Nephron (organoid): ENCODE results near the gene CDH4.

Experiments used
- H3K27ac Mint-ChIP-seq, 3 experiments: 2 replicates each; pipeline ENCODE4 v1.8.0; 2020; ENCODE audit warnings: mixed read lengths in 3 of 3, mild to moderate bottlenecking in 2 of 3, moderate library complexity in 1 of 3
- H3K27me3 Mint-ChIP-seq: 2 replicates; pipeline ENCODE4 v1.8.0; 2021; ENCODE audit warnings: low read depth, mild to moderate bottlenecking, moderate library complexity, mixed read lengths
- H3K36me3 Mint-ChIP-seq: 2 replicates; pipeline ENCODE4 v1.8.0; 2020; ENCODE audit warnings: low read depth, mixed read lengths
- H3K4me1 Mint-ChIP-seq: 2 replicates; pipeline ENCODE4 v1.8.0; 2020; ENCODE audit warnings: mixed read lengths
- H3K4me3 Mint-ChIP-seq, 3 experiments: 2 replicates each; pipeline ENCODE4 v1.8.0; 2020; ENCODE audit warnings: mild to moderate bottlenecking in 3 of 3, mixed read lengths in 3 of 3, moderate library complexity in 2 of 3
- H3K9me3 Mint-ChIP-seq: 2 replicates; pipeline ENCODE4 v1.8.0; 2020; ENCODE audit warnings: mixed read lengths
- CTCF ChIP-seq, 3 experiments: fragments of 200-600 bp; sonication (generic); IDR thresholded peaks; one replicate each; pipeline ENCODE4 v1.5.0; 2021; ENCODE audit warnings: antibody characterized with exemption in 3 of 3; ENCODE audit not compliant: unreplicated experiment in 3 of 3

The CDH4 gene

GRCh38 chr20:61413752-61414151 is 161.7 kb downstream of the CDH4 start:
- no peak overlapping the region for H3K27ac Mint-ChIP-seq
- no peaks in the 10 kb centered on the region for H3K36me3 Mint-ChIP-seq
- no peak overlapping the region for H3K4me3 Mint-ChIP-seq
- no peaks in the 10 kb centered on the region for H3K9me3 Mint-ChIP-seq
- no peaks in the 10 kb centered on the region for H3K27me3 Mint-ChIP-seq
- TF ChIP-seq CTCF (IDR thresholded peaks at IDR 0.05; ENCODE audit: unreplicated experiment in 3 of 3) = no peak
- H3K4me1 Mint-ChIP-seq = no peaks in the 10 kb centered on the region

DNA sequence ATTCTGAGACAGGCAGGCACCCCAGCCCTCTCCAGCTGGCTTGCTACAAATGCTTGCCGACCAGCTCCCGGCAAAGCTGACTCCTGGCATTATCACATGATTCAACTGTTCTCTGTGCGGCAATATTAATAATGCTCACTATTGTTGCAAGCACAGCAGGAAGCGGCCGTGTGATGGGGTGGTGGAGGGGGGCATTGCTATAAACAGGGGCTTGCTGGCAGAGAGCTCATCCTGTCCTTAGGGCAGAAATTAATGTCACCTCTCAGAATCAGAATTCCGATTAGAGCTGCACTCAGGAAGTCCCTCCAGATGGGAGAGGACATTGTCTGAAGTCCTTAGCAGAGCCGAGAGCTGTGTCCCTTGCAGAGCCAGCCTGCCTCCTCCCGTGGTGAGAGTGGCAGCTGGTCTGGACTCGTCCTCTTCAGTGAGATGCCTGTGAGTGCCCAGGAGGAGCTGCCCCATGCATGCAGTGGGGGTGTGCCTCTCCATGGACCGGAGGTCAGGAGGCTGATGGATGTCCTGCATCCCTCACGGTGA is 162.5 kb downstream of the CDH4 start:
- H3K27me3 Mint-ChIP-seq = no peaks in the 10 kb centered on the region
- H3K27ac Mint-ChIP-seq = no peak overlapping the region
- H3K4me1 Mint-ChIP-seq = no peaks in the 10 kb centered on the region
- H3K4me3 Mint-ChIP-seq = no peak overlapping the region
- H3K9me3 Mint-ChIP-seq = no peaks in the 10 kb centered on the region
- H3K36me3 Mint-ChIP-seq = no peaks in the 10 kb centered on the region
- TF ChIP-seq CTCF (IDR thresholded peaks at IDR 0.05; ENCODE audit: unreplicated experiment in 3 of 3) = no peak

GRCh38 chr20:61416546-61416945 is 164.5 kb downstream of the CDH4 start:
- Mint-ChIP-seq H3K36me3 (no peaks in the 10 kb centered on the region), H3K4me1 (no peaks in the 10 kb centered on the region), H3K27me3 (peaks cover 9% of the 10 kb centered on the region), H3K4me3 (no peak overlapping the region), H3K9me3 (no peaks in the 10 kb centered on the region), H3K27ac (no peak overlapping the region)
- no peak for TF ChIP-seq CTCF (IDR thresholded peaks at IDR 0.05; ENCODE audit: unreplicated experiment in 3 of 3)

DNA sequence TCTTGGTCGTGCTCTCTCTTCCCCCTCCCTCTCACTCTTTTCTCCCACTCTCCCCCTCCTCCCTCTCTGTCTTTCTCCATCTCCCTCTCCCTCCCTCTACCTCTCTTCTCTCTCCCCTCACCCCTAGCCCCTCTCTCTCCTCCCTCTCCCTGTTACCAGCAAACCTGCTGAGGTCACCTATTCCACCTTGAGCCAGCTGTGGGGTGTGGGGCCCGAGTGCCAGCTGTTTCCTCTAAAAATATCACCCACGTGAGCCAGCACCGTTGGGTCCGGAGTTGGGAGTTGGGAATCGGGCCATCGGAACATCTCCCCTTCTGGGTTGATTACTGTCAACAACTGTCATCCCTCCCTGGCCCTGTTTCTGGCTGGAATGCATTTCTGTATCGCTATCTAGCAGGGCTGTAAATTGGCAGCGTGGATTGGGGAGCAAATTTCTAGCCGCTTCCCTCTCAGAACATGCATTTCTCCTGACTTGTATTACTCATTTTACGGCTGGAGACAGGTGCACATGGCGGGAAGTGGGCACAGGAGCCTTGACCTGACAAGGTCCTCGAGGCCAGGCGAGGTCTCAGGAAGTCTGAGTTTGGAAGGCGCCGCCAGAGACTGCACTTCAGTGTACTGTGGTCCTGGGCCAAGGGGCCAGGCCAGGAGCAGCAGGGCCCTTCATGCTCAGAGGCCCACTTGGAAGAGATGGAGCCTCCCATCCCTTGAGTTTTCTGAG is 165.3 kb downstream of the CDH4 start:
- no peaks in the 10 kb centered on the region for H3K4me1 Mint-ChIP-seq
- H3K9me3 Mint-ChIP-seq = no peaks in the 10 kb centered on the region
- H3K4me3 Mint-ChIP-seq = no peak overlapping the region
- H3K27ac Mint-ChIP-seq = no peak overlapping the region
- no peaks in the 10 kb centered on the region for H3K36me3 Mint-ChIP-seq
- TF ChIP-seq CTCF (IDR thresholded peaks at IDR 0.05; ENCODE audit: unreplicated experiment in 3 of 3) = no peak
- H3K27me3 Mint-ChIP-seq = peaks cover 13% of the 10 kb centered on the region

- Mint-ChIP-seq H3K27ac (no peak overlapping the region), H3K4me1 (no peaks in the 10 kb centered on the region), H3K4me3 (no peak overlapping the region), H3K27me3 (peaks cover 13% of the 10 kb centered on the region), H3K9me3 (no peaks in the 10 kb centered on the region), H3K36me3 (no peaks in the 10 kb centered on the region)
- TF ChIP-seq CTCF (IDR thresholded peaks at IDR 0.05; ENCODE audit: unreplicated experiment in 3 of 3) = no peak
Measured at GRCh38 chr20:61419010-61419409, 166.9 kb downstream of the CDH4 start.

- Mint-ChIP-seq H3K27ac (no peak overlapping the region), H3K4me1 (no peaks in the 10 kb centered on the region), H3K27me3 (peaks cover 13% of the 10 kb centered on the region), H3K4me3 (no peak overlapping the region), H3K9me3 (no peaks in the 10 kb centered on the region), H3K36me3 (no peaks in the 10 kb centered on the region)
- no peak for TF ChIP-seq CTCF (IDR thresholded peaks at IDR 0.05; ENCODE audit: unreplicated experiment in 3 of 3)
Measured at GRCh38 chr20:61419501-61419900, 167.4 kb downstream of the CDH4 start.
